H9 (cell line): ENCODE results near the gene CCDC186. TPM values are rescaled to one million over a fixed set of nuclear protein-coding genes. Genes with fewer than 3 reads are reported as not detected.

Source experiments
- DNase-seq: peaks from one replicate; pipeline ENCODE4 v3.0.0-alpha.2; 2017
- H2AFZ ChIP-seq: one replicate; pipeline ENCODE4 v1.6.1; 2013; ENCODE audit warnings: mild to moderate bottlenecking, low read length, control low read depth, moderate library complexity
- H2AK5ac ChIP-seq: 2 replicates; pipeline ENCODE4 v1.6.1; 2013; ENCODE audit warnings: low read length, control low read depth, mixed read lengths; ENCODE audit not compliant: insufficient read length
- H2BK120ac ChIP-seq: one replicate; pipeline ENCODE4 v1.6.1; 2013; ENCODE audit warnings: low read depth, mild to moderate bottlenecking, low read length, control low read depth, inconsistent platforms; ENCODE audit not compliant: poor library complexity, severe bottlenecking
- H2BK12ac ChIP-seq: 2 replicates; pipeline ENCODE4 v1.6.1; 2013; ENCODE audit warnings: low read length, control low read depth, mixed read lengths, low read depth; ENCODE audit not compliant: insufficient read length
- H2BK15ac ChIP-seq: 2 replicates; pipeline ENCODE4 v1.6.1; 2013; ENCODE audit warnings: low read depth, low read length, control low read depth
- H2BK20ac ChIP-seq: one replicate; pipeline ENCODE4 v1.6.1; 2013; ENCODE audit warnings: low read depth, mild to moderate bottlenecking, low read length, control low read depth, inconsistent platforms; ENCODE audit not compliant: poor library complexity, severe bottlenecking
- H2BK5ac ChIP-seq: 2 replicates; pipeline ENCODE4 v1.6.1; 2013; ENCODE audit warnings: low read length, control low read depth, mixed read lengths; ENCODE audit not compliant: insufficient read length
- H3K14ac ChIP-seq: 2 replicates; pipeline ENCODE4 v1.6.1; 2013; ENCODE audit warnings: low read length, control low read depth; ENCODE audit not compliant: insufficient read depth
- H3K18ac ChIP-seq: 2 replicates; pipeline ENCODE4 v1.6.1; 2013; ENCODE audit warnings: low read depth, mild to moderate bottlenecking, mixed read lengths, low read length, control low read depth; ENCODE audit not compliant: insufficient read length
- H3K23ac ChIP-seq: 2 replicates; pipeline ENCODE4 v1.6.1; 2013; ENCODE audit warnings: low read length, control low read depth, mixed read lengths, low read depth; ENCODE audit not compliant: insufficient read length
- H3K23me2 ChIP-seq: 2 replicates; pipeline ENCODE4 v1.6.1; 2013; ENCODE audit warnings: low read depth, mild to moderate bottlenecking, mixed read lengths, low read length, control low read depth; ENCODE audit not compliant: insufficient read length, poor library complexity, severe bottlenecking
- H3K27ac ChIP-seq: 2 replicates; pipeline ENCODE4 v1.5.1; 2013; ENCODE audit warnings: low read length, control low read depth, mixed read lengths, low read depth; ENCODE audit not compliant: insufficient read length
- H3K27me3 ChIP-seq: 2 replicates; pipeline ENCODE4 v1.6.1; 2013; ENCODE audit warnings: low read length, control low read depth, inconsistent platforms; ENCODE audit not compliant: insufficient read depth
- H3K4ac ChIP-seq: 2 replicates; pipeline ENCODE4 v1.6.1; 2013; ENCODE audit warnings: low read depth, mild to moderate bottlenecking, control low read depth, inconsistent platforms, low read length, moderate library complexity
- H3K4me1 ChIP-seq: 2 replicates; pipeline ENCODE4 v1.6.1; 2013; ENCODE audit warnings: low read length, control low read depth, inconsistent platforms; ENCODE audit not compliant: insufficient read depth
- H3K4me2 ChIP-seq: 2 replicates; pipeline ENCODE4 v1.6.1; 2013; ENCODE audit warnings: low read length, control low read depth, mixed read lengths; ENCODE audit not compliant: insufficient read length, insufficient read depth
- H3K56ac ChIP-seq: 2 replicates; pipeline ENCODE4 v1.6.1; 2013; ENCODE audit warnings: low read depth, mild to moderate bottlenecking, mixed read lengths, low read length, control low read depth; ENCODE audit not compliant: insufficient read length
- H3K79me1 ChIP-seq: 2 replicates; pipeline ENCODE4 v1.6.1; 2013; ENCODE audit warnings: low read depth, mild to moderate bottlenecking, moderate library complexity, low read length, control low read depth, inconsistent platforms; ENCODE audit not compliant: insufficient read depth, poor library complexity, severe bottlenecking
- H3K79me2 ChIP-seq: 2 replicates; pipeline ENCODE4 v1.6.1; 2013; ENCODE audit warnings: low read length, control low read depth, inconsistent platforms; ENCODE audit not compliant: insufficient read depth
- H3K9ac ChIP-seq: 2 replicates; pipeline ENCODE4 v1.6.1; 2013; ENCODE audit warnings: low read length, control low read depth, mixed read lengths; ENCODE audit not compliant: insufficient read length; ENCODE audit errors: extremely low read depth
- H3K9me3 ChIP-seq: one replicate; pipeline ENCODE4 v1.6.1; 2013; ENCODE audit warnings: low read depth, low read length, inconsistent platforms; ENCODE audit not compliant: control insufficient read depth
- H3T11ph ChIP-seq: one replicate; pipeline ENCODE4 v1.6.1; 2013; ENCODE audit warnings: mild to moderate bottlenecking, low read length, control low read depth, inconsistent platforms
- H4K20me1 ChIP-seq: one replicate; pipeline ENCODE4 v1.6.1; 2013; ENCODE audit not compliant: control insufficient read depth, insufficient read length, insufficient read depth
- H4K5ac ChIP-seq: 2 replicates; pipeline ENCODE4 v1.6.1; 2013; ENCODE audit warnings: low read depth, mild to moderate bottlenecking, mixed read lengths, low read length, control low read depth; ENCODE audit not compliant: insufficient read length
- H4K8ac ChIP-seq: replicated peaks from 2 replicates; pipeline ENCODE4 v1.6.1; 2013; ENCODE audit warnings: low read length, control low read depth, mixed read lengths, low read depth; ENCODE audit not compliant: insufficient read length
- H4K91ac ChIP-seq: 2 replicates; pipeline ENCODE4 v1.6.1; 2013; ENCODE audit warnings: low read depth, mild to moderate bottlenecking, moderate library complexity, mixed read lengths, low read length, control low read depth; ENCODE audit not compliant: insufficient read length
- H3K27ac Mint-ChIP-seq, 3 experiments: 2 replicates in 2 of 3; 3 replicates in 1 of 3; pipeline ENCODE4 v1.8.0; 2020 to 2021; ENCODE audit warnings: mixed read lengths in 3 of 3, mild to moderate bottlenecking in 1 of 3, moderate library complexity in 1 of 3
- H3K27me3 Mint-ChIP-seq: 2 replicates; pipeline ENCODE4 v1.8.0; 2021; ENCODE audit warnings: low read depth, mild to moderate bottlenecking, moderate library complexity, mixed read lengths
- H3K36me3 Mint-ChIP-seq, 3 experiments: 2 replicates in 2 of 3; 3 replicates in 1 of 3; pipeline ENCODE4 v1.8.0; 2020 to 2021; ENCODE audit warnings: low read depth in 3 of 3, mixed read lengths in 3 of 3; ENCODE audit not compliant: insufficient read depth in 1 of 3
- H3K4me1 Mint-ChIP-seq, 2 experiments: 2 replicates each; pipeline ENCODE4 v1.8.0; 2020; ENCODE audit warnings: mixed read lengths in 2 of 2
- H3K4me3 Mint-ChIP-seq, 2 experiments: 2 replicates in 1 of 2; 3 replicates in 1 of 2; pipeline ENCODE4 v1.8.0; 2020 to 2021; ENCODE audit warnings: mild to moderate bottlenecking in 2 of 2, mixed read lengths in 2 of 2, moderate library complexity in 1 of 2
- H3K9me3 Mint-ChIP-seq, 2 experiments: 2 replicates in 1 of 2; 3 replicates in 1 of 2; pipeline ENCODE4 v1.8.0; 2020; ENCODE audit warnings: mild to moderate bottlenecking in 2 of 2, mixed read lengths in 2 of 2, moderate library complexity in 1 of 2
- CTCF ChIP-seq: fragments of 200-600 bp; sonication (generic); conservative IDR thresholded peaks from 3 replicates; pipeline ENCODE4 v1.8.0; 2021; ENCODE audit warnings: antibody characterized with exemption, mild to moderate bottlenecking
- WGBS: extraction: QIAGEN DNeasy Blood & Tissue Kit; methylation state at CpG from one replicate; pipeline ENCODE4 v1.1.7; 2013; ENCODE audit warnings: missing lambda C conversion rate, low lambda C conversion rate, mixed read lengths; ENCODE audit not compliant: insufficient read length; ENCODE audit errors: extremely low coverage; 5-methylcytosine and 5-hydroxymethylcytosine counted together
- total RNA-seq: library from RNA; stranded (reverse); gene quantifications from 2 replicates; pipeline ENCODE4 v1.2.1, GENCODE V29; 2021

CCDC186 gene
- total RNA-seq, 1 experiment from 2014 or later, result 16.7 TPM

DNA sequence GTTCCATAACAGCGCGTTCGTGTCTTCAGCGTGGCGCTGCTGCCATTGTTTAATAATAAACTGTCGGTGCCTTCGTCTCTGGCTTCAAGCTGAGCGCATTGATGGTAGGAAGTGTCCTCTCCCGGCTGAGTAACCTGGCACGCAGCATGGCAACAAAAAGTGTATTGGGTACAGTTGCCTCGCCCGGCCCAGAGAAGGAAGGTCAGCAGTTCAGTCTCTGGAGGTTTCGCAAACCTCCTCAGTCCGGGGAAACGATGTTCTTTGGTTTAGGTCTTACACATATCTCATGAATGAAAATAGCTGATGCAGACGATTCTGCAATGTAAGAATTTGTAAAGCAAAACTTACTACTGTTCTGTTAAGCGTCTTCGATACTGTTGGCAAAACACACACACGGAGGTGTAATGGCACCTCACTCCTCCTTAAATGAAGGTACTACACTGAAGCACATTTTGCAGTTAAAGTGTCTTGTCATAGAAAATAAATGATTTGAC lies 739 bp upstream of the CCDC186 start:
- Histone ChIP-seq H3K9ac (no peak overlapping the region), H3K4ac (no peak overlapping the region), H3K27ac (no peak overlapping the region), H3K79me2 (peaks cover 15% of the 10 kb centered on the region; the same call in 1 of the 2 replicates), H2AFZ (peak overlapping the region; percentile 85), H2BK12ac (no peak overlapping the region), H4K8ac (no peak overlapping the region), H3K79me1 (peaks cover 3% of the 10 kb centered on the region), H4K5ac (no peak overlapping the region), H3K14ac (peak overlapping the region; percentile 62; the same call in 1 of the 2 replicates), H4K91ac (no peak overlapping the region), H2AK5ac (no peak overlapping the region), H3K4me1 (no peaks in the 10 kb centered on the region; the same call in 1 of the 2 replicates), H3K23ac (no peak overlapping the region), H4K20me1 (no peaks in the 10 kb centered on the region), H3K18ac (no peak overlapping the region), H2BK15ac (no peak overlapping the region), H3K9me3 (no peaks in the 10 kb centered on the region), H3K4me2 (peak overlapping the region; percentile 80), H3K23me2 (no peaks in the 10 kb centered on the region), H3K56ac (no peak overlapping the region), H3K27me3 (no peaks in the 10 kb centered on the region), H2BK20ac (no peak overlapping the region), H3T11ph (no peak overlapping the region), H2BK120ac (no peak overlapping the region), H2BK5ac (no peak overlapping the region)
- H3K9me3 Mint-ChIP-seq, result peaks cover 0 to under 1% of the 10 kb centered on the region in 2 experiments; a peak in 2 of 5 replicates
- H3K4me3 Mint-ChIP-seq, result peak overlapping the region; percentile 89 to 99
- peak; percentile 58 for DNase-seq
- peaks cover 10 to 14% (median 11%) of the 10 kb centered on the region in 3 experiments; a peak in 6 of 7 replicates for H3K36me3 Mint-ChIP-seq
- no CpG with 5 or more reads among the region's 19 CpGs for WGBS
- peaks cover 25 to 27% of the 10 kb centered on the region in 2 experiments for H3K4me1 Mint-ChIP-seq
- peaks cover 5% of the 10 kb centered on the region for H3K27me3 Mint-ChIP-seq
- TF ChIP-seq CTCF, result no peak
- H3K27ac Mint-ChIP-seq, result peak overlapping the region in 1 of 3 experiments; percentile 32; a peak in 1 of 7 replicates
